Measurements from ENCODE around the gene TJP2. TPM values are rescaled to one million over a fixed set of nuclear protein-coding genes. Genes with fewer than 3 reads are reported as not detected.

TJP2 gene
- total and polyA plus RNA-seq, 4 experiments from 2014 or later, result 2.4 to 10.3 (median 8.8) TPM

DNA sequence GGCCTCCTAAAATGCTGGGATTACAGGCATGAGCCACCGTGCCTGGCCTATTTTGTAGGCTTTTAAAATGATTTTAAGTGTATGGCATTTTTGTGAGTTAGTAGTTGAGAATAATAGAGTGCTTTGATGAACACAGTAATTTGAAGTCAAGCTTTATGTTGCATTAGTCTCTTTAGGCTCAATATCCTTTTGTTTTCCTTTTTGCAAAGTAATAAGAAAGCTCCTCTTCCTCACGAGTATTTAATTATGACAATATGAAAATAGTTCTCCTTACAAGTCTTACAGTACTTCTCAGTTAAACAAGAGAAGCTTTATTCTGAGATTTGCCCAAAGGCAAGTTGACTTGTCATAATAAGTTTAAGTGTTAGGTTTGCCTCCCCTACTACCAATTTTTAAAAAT is 69.0 kb downstream of the TJP2 start:
- Mint-ChIP-seq H3K4me3 (no peak overlapping the region), H3K4me1 (no peaks in the 10 kb centered on the region), H3K9me3 (no peaks in the 10 kb centered on the region), H3K27me3 (no peaks in the 10 kb centered on the region), H3K27ac (no peak overlapping the region), H3K36me3 (peaks cover 19 to 37% of the 10 kb centered on the region in 2 donors)
- peaks cover 5% of the 10 kb centered on the region for H3K36me3 ChIP-seq (ENCODE audit: insufficient read depth, low read length)
- CTCF ChIA-PET (ENCODE audit: partially characterized antibody), result no interaction called here
- intact Hi-C loops (cut with micrococcal nuclease), result no loop called here
- no peak overlapping the region for H3K4me3 ChIP-seq (ENCODE audit: low read length in 2 of 2)
- no peak for DNase-seq
- H3K27me3 ChIP-seq (ENCODE audit: insufficient read depth, low read length), result no peaks in the 10 kb centered on the region
- no peaks in the 10 kb centered on the region for H3K4me1 ChIP-seq (ENCODE audit: insufficient read depth, low read length)
- POLR2A ChIA-PET (ENCODE audit: partially characterized antibody), result no interaction called here
- H3K9me3 ChIP-seq (ENCODE audit: control insufficient read depth in 1 of 2, low read length in 2 of 2), result no peaks in the 10 kb centered on the region
- no peak overlapping the region for H3K27ac ChIP-seq (ENCODE audit: low read depth, low read length)

DNA sequence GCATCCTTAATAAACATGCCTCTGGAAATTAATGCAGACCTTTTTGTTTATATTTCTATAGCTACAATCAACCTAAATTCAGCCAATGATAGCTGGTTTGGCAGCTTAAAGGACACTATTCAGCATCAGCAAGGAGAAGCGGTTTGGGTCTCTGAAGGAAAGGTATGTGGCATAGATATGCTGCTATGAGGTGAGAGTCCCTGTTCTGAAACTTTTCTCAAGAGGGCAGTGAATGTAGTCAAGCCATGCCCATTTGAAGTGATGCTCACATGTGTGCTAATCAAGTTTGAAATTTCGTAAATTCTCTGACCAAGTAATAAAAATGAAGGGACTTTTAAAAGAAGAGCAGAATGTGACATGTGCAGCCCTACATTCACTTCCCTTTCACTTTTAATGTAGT is 72.6 kb downstream of the TJP2 start:
- no peaks in the 10 kb centered on the region for H3K9me3 ChIP-seq (ENCODE audit: control insufficient read depth in 1 of 2, low read length in 2 of 2)
- H3K4me1 Mint-ChIP-seq, result no peaks in the 10 kb centered on the region
- H3K9me3 Mint-ChIP-seq, result no peaks in the 10 kb centered on the region
- no peak overlapping the region for H3K27ac Mint-ChIP-seq
- H3K36me3 ChIP-seq (ENCODE audit: insufficient read depth, low read length), result no peaks in the 10 kb centered on the region
- H3K27me3 ChIP-seq (ENCODE audit: insufficient read depth, low read length), result no peaks in the 10 kb centered on the region
- H3K27me3 Mint-ChIP-seq, result no peaks in the 10 kb centered on the region
- H3K4me3 ChIP-seq (ENCODE audit: low read length in 2 of 2), result no peak overlapping the region
- POLR2A ChIA-PET (ENCODE audit: partially characterized antibody), result no interaction called here
- CTCF ChIA-PET (ENCODE audit: partially characterized antibody), result interaction anchor here (1.1 kb wide), 1 partner anchor 211 kb away, joined by 3 read pairs; the partner anchor contains the start of gene FXN
- peaks cover 15 to 32% of the 10 kb centered on the region in 2 donors for H3K36me3 Mint-ChIP-seq
- DNase-seq, result no peak
- intact Hi-C loops (cut with micrococcal nuclease), result no loop called here
- H3K27ac ChIP-seq (ENCODE audit: low read depth, low read length), result no peak overlapping the region
- no peak overlapping the region for H3K4me3 Mint-ChIP-seq
- no peaks in the 10 kb centered on the region for H3K4me1 ChIP-seq (ENCODE audit: insufficient read depth, low read length)

DNA sequence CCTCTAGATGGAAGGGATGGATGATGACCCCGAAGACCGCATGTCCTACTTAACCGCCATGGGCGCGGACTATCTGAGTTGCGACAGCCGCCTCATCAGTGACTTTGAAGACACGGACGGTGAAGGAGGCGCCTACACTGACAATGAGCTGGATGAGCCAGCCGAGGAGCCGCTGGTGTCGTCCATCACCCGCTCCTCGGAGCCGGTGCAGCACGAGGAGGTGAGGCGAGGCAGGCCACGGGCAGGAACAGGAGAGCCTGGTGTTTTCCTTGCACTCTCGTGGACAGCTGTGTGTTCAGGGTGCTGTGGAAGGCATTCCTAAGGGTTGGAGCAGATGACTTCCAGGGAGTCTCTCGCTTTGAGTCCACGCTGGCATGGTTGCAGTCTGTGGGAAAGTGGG is 73.9 kb downstream of the TJP2 start:
- no peak overlapping the region for H3K27ac Mint-ChIP-seq
- H3K4me3 ChIP-seq (ENCODE audit: low read length in 2 of 2), result no peak overlapping the region
- H3K36me3 ChIP-seq (ENCODE audit: insufficient read depth, low read length), result no peaks in the 10 kb centered on the region

DNA sequence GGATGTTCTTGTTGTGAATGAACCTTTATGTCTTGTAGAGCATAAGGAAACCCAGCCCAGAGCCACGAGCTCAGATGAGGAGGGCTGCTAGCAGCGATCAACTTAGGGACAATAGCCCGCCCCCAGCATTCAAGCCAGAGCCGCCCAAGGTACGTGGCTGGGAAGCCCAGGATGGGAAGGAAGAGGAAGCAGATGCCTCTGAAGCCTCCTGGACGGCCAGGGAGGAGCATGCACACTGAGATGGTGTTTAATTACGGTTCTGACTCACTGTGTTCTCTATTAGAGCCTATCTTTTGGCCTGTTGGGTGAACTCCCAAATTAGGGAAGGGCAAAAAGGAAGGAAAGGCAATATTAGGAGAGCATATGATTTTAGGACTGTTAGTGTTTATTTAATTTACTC is 75.3 kb downstream of the TJP2 start:
- Histone ChIP-seq H3K36me3 (ENCODE audit: insufficient read depth, low read length) (no peaks in the 10 kb centered on the region), H3K27ac (ENCODE audit: low read depth, low read length) (no peak overlapping the region), H3K4me3 (ENCODE audit: low read length in 2 of 2) (no peak overlapping the region), H3K4me1 (ENCODE audit: insufficient read depth, low read length) (no peaks in the 10 kb centered on the region), H3K9me3 (ENCODE audit: control insufficient read depth in 1 of 2, low read length in 2 of 2) (no peaks in the 10 kb centered on the region), H3K27me3 (ENCODE audit: insufficient read depth, low read length) (no peaks in the 10 kb centered on the region)
- CTCF ChIA-PET (ENCODE audit: partially characterized antibody), result no interaction called here
- no peaks in the 10 kb centered on the region for H3K9me3 Mint-ChIP-seq
- H3K27ac Mint-ChIP-seq, result no peak overlapping the region
- H3K36me3 Mint-ChIP-seq, result peaks cover 15 to 25% of the 10 kb centered on the region in 2 donors
- POLR2A ChIA-PET (ENCODE audit: partially characterized antibody), result no interaction called here
- no peak overlapping the region for H3K4me3 Mint-ChIP-seq
- intact Hi-C loops (cut with micrococcal nuclease), result no loop called here
- H3K27me3 Mint-ChIP-seq, result no peaks in the 10 kb centered on the region
- DNase-seq, result no peak
- H3K4me1 Mint-ChIP-seq, result no peaks in the 10 kb centered on the region

More for the DNA sequence above, 73.9 kb downstream of the TJP2 start:
- Mint-ChIP-seq H3K9me3 (no peaks in the 10 kb centered on the region), H3K4me1 (no peaks in the 10 kb centered on the region), H3K27me3 (no peaks in the 10 kb centered on the region), H3K4me3 (no peak overlapping the region), H3K36me3 (peaks cover 15 to 25% of the 10 kb centered on the region in 2 donors)
- DNase-seq, result no peak
- ChIA-PET CTCF (ENCODE audit: partially characterized antibody) (no interaction called here), POLR2A (ENCODE audit: partially characterized antibody) (no interaction called here)
- H3K27me3 ChIP-seq (ENCODE audit: insufficient read depth, low read length), result no peaks in the 10 kb centered on the region
- H3K27ac ChIP-seq (ENCODE audit: low read depth, low read length), result no peak overlapping the region
- intact Hi-C loops (cut with micrococcal nuclease), result no loop called here
- no peaks in the 10 kb centered on the region for H3K4me1 ChIP-seq (ENCODE audit: insufficient read depth, low read length)
- no peaks in the 10 kb centered on the region for H3K9me3 ChIP-seq (ENCODE audit: control insufficient read depth in 1 of 2, low read length in 2 of 2)

DNA sequence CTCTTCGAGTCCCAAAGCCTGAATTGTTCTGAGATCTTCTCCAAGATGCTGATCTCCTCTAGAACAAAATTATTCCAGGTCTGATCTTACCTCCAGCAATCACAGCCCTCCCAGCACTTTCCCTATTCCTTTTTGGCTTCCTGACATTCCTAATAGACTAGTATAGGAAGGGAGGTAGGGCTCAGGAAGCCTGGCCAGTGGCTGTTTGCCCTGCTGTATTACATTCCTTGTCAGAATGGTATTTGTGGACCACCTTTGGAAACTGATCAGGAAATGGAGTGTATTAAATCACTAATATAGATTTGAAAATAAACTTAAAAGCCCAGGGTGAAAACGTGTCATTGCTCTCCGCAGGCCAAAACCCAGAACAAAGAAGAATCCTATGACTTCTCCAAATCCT is 76.6 kb downstream of the TJP2 start:
- ChIA-PET POLR2A (ENCODE audit: partially characterized antibody) (no interaction called here), CTCF (ENCODE audit: partially characterized antibody) (no interaction called here)
- no peaks in the 10 kb centered on the region for H3K4me1 Mint-ChIP-seq
- no peaks in the 10 kb centered on the region for H3K27me3 Mint-ChIP-seq
- no peaks in the 10 kb centered on the region for H3K27me3 ChIP-seq (ENCODE audit: insufficient read depth, low read length)
- peaks cover 15 to 25% of the 10 kb centered on the region in 2 donors for H3K36me3 Mint-ChIP-seq
- no peak overlapping the region for H3K27ac ChIP-seq (ENCODE audit: low read depth, low read length)
- H3K4me3 ChIP-seq (ENCODE audit: low read length in 2 of 2), result no peak overlapping the region
- no peak overlapping the region for H3K4me3 Mint-ChIP-seq
- no peaks in the 10 kb centered on the region for H3K9me3 Mint-ChIP-seq
- no peaks in the 10 kb centered on the region for H3K4me1 ChIP-seq (ENCODE audit: insufficient read depth, low read length)
- no peaks in the 10 kb centered on the region for H3K9me3 ChIP-seq (ENCODE audit: control insufficient read depth in 1 of 2, low read length in 2 of 2)
- DNase-seq, result no peak
- no peak overlapping the region for H3K27ac Mint-ChIP-seq
- no peaks in the 10 kb centered on the region for H3K36me3 ChIP-seq (ENCODE audit: insufficient read depth, low read length)
- intact Hi-C loops (cut with micrococcal nuclease), result no loop called here

DNA sequence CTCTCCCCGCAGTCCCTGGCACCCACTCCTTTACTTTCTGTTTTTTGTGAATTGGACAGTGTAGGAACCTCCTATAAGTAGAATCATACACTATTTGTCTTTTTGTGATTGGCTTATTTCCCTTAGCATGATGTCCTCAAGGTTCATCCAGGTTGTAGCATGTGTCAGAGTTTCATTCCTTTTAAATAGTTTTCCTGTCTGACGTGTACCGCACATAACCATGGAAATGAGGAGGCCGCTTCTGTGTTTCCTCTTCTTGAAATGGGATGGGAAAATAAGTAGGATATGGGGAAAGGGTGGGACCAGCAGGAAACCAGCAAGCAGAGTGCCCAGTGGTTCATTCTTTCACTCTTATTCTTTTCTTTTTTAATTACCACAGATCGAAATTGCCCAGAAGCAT is 78.4 kb downstream of the TJP2 start:
- Mint-ChIP-seq H3K36me3 (peaks cover 5 to 13% of the 10 kb centered on the region in 2 donors), H3K27me3 (no peaks in the 10 kb centered on the region), H3K4me1 (no peaks in the 10 kb centered on the region), H3K27ac (peak overlapping the region in 1 of 7 donors; percentile 79), H3K9me3 (no peaks in the 10 kb centered on the region), H3K4me3 (no peak overlapping the region)
- ChIA-PET CTCF (ENCODE audit: partially characterized antibody) (no interaction called here), POLR2A (ENCODE audit: partially characterized antibody) (interaction anchor here (0.6 kb wide), 1 partner anchor 352 kb away, joined by 3 read pairs; no protein-coding TSS in a partner anchor)
- intact Hi-C loops (cut with micrococcal nuclease), result no loop called here
- H3K36me3 ChIP-seq (ENCODE audit: insufficient read depth, low read length), result no peaks in the 10 kb centered on the region
- no peak overlapping the region for H3K27ac ChIP-seq (ENCODE audit: low read depth, low read length)
- H3K4me1 ChIP-seq (ENCODE audit: insufficient read depth, low read length), result no peaks in the 10 kb centered on the region
- no peaks in the 10 kb centered on the region for H3K9me3 ChIP-seq (ENCODE audit: control insufficient read depth in 1 of 2, low read length in 2 of 2)
- DNase-seq, result no peak
- H3K27me3 ChIP-seq (ENCODE audit: insufficient read depth, low read length), result no peaks in the 10 kb centered on the region
- no peak overlapping the region for H3K4me3 ChIP-seq (ENCODE audit: low read length in 2 of 2)

DNA sequence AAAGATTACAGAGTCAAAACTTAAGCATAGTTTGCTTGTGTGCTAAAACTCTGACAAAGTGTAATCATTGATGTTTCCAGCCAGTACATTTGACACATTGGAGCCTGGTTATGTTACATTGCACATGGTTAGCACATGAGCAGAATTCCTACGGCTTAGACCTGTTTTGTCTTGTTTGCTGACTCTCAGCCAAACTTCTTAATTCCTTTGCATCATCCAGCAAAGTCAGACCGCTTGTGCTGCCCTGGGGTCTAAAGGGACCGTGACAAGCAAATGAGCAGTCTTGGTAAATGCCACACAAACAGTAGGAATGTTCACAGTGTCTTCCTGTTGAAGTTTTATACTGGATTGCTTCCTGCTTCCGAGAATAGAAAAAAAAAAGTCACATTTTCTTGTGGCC is 79.0 kb downstream of the TJP2 start:
- Mint-ChIP-seq H3K27ac (no peak overlapping the region), H3K27me3 (no peaks in the 10 kb centered on the region), H3K4me3 (no peak overlapping the region), H3K4me1 (no peaks in the 10 kb centered on the region), H3K9me3 (no peaks in the 10 kb centered on the region), H3K36me3 (peaks cover 3 to 8% of the 10 kb centered on the region in 2 donors)
- intact Hi-C loops (cut with micrococcal nuclease), result no loop called here
- POLR2A ChIA-PET (ENCODE audit: partially characterized antibody), result no interaction called here
- Histone ChIP-seq H3K4me1 (ENCODE audit: insufficient read depth, low read length) (no peaks in the 10 kb centered on the region), H3K9me3 (ENCODE audit: control insufficient read depth in 1 of 2, low read length in 2 of 2) (no peaks in the 10 kb centered on the region), H3K27ac (ENCODE audit: low read depth, low read length) (no peak overlapping the region), H3K4me3 (ENCODE audit: low read length in 2 of 2) (no peak overlapping the region), H3K36me3 (ENCODE audit: insufficient read depth, low read length) (no peaks in the 10 kb centered on the region), H3K27me3 (ENCODE audit: insufficient read depth, low read length) (no peaks in the 10 kb centered on the region)
- CTCF ChIA-PET (ENCODE audit: partially characterized antibody), result no interaction called here
- no peak for DNase-seq

DNA sequence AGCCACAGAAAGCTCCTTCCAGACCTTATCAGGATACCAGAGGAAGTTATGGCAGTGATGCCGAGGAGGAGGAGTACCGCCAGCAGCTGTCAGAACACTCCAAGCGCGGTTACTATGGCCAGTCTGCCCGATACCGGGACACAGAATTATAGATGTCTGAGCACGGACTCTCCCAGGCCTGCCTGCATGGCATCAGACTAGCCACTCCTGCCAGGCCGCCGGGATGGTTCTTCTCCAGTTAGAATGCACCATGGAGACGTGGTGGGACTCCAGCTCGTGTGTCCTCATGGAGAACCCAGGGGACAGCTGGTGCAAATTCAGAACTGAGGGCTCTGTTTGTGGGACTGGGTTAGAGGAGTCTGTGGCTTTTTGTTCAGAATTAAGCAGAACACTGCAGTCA is 80.1 kb downstream of the TJP2 start:
- POLR2A ChIA-PET (ENCODE audit: partially characterized antibody), result no interaction called here
- no peaks in the 10 kb centered on the region for H3K36me3 ChIP-seq (ENCODE audit: insufficient read depth, low read length)
- Mint-ChIP-seq H3K4me3 (no peak overlapping the region), H3K27me3 (no peaks in the 10 kb centered on the region), H3K27ac (peak overlapping the region in 1 of 7 donors; percentile 47), H3K4me1 (no peaks in the 10 kb centered on the region), H3K36me3 (peaks cover 1 to 3% of the 10 kb centered on the region in 2 donors), H3K9me3 (no peaks in the 10 kb centered on the region)
- no peaks in the 10 kb centered on the region for H3K27me3 ChIP-seq (ENCODE audit: insufficient read depth, low read length)
- intact Hi-C loops (cut with micrococcal nuclease), result no loop called here
- no peak overlapping the region for H3K27ac ChIP-seq (ENCODE audit: low read depth, low read length)
- no peak overlapping the region for H3K4me3 ChIP-seq (ENCODE audit: low read length in 2 of 2)
- H3K4me1 ChIP-seq (ENCODE audit: insufficient read depth, low read length), result no peaks in the 10 kb centered on the region
- no peaks in the 10 kb centered on the region for H3K9me3 ChIP-seq (ENCODE audit: control insufficient read depth in 1 of 2, low read length in 2 of 2)
- CTCF ChIA-PET (ENCODE audit: partially characterized antibody), result no interaction called here
- no peak for DNase-seq

Data from CD4-positive, alpha-beta memory T cell (primary cell).